Activated naive CD4-positive, alpha-beta T cell (primary cell): ENCODE results near the gene TLE2.
A peak's percentile ranks its signal among the peaks of the same experiment; 100 is the strongest.
"Not testable (repeated sequence)": the region's sequence is repeated elsewhere in the genome, so short reads cannot be mapped to it uniquely, and the experiment has no call there.

Source experiments
- DNase-seq, 4 experiments: peaks; one replicate each; lab custom pipeline; 2025; lab: John Stamatoyannopoulos, UW

Gene TLE2

GRCh38 chr19:3012621-3013262 lies 16.3 kb downstream of the TLE2 start:
- no peak for DNase-seq

DNA sequence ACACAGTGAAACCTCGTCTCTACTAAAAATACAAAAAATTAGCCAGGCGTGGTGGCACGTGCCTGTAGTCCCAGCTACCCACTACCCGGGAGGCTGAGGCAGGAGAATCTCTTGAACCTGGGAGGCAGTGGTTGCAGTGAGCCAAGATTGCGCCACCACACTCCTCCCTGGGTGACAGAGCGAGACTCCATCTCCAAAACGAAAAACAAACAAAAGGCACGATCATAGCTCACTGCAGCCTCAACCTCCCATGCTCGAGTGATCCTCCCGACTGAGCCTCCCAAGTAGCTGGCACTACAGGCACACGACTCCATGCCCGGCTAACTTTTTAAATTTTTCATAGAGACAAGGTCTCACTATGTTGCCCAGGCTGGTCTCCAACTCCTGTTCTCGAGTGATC lies 17.0 kb downstream of the TLE2 start:
- not testable (repeated sequence) for DNase-seq

- no peak for DNase-seq
Measured at GRCh38 chr19:3010871-3011270, 18.2 kb downstream of the TLE2 start.

GRCh38 chr19:3008994-3009393 lies 20.1 kb downstream of the TLE2 start:
- DNase-seq, result no peak

GRCh38 chr19:3007975-3008374 lies 21.1 kb downstream of the TLE2 start:
- DNase-seq, result no peak

DNA sequence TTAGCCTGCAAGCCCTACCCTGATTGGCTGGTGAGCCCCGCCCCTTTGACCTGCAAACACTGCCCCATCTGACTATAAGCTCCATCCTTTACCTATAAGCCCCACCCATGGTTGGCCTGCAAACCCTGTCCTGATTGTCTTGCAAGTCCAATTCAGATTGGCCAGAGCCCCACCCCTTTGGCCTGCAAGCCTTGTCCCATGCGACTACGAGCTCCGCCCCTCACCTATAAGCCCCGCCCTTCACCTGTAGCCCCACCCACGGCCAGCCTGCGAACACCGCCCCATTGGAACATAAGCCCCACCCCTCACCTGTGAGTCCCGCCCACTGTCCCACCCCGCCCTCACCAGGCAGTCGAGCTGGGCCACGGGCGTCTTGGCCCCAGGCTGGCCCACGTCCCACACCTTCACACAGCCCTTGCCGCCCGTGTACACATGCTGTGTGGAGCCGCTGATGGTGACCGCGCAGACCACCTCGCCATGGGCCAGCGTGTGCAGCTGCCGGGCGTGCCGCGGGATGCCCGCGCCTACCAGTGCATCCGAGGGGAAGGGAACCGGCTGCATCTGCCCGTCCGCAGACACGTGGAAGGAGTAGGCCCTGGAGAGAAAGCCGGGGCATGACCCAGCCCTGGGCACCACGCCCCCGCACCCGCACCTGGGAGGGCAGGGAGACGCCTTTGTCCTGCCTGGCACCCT lies 22.9 kb downstream of the TLE2 start:
- DNase-seq, result peak in 1 of 4 experiments; percentile 15

- no peak for DNase-seq
Measured at GRCh38 chr19:3005345-3005744, 23.7 kb downstream of the TLE2 start.

- no peak for DNase-seq
Measured at GRCh38 chr19:3004522-3004921, 24.6 kb downstream of the TLE2 start.

DNA sequence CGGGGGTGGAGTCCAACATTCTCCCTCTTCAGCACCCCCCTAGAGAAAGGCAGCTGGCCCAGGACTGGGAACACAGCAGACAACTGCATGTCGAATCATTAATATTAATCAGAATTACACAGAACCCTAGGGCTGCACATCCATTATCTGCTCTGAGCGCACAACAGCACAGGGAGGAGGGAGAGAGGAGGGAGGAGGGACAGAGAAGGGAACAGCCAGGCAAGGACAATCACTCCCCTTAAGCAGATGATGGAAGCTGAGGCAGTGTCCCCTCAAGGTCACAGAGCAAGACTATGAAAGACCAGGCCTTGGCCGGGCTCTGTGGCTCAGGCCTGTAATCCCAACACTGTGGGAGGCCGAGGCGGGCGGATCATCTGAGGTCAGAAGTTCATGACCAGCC lies 26.0 kb downstream of the TLE2 start:
- DNase-seq, result no peak

DNA sequence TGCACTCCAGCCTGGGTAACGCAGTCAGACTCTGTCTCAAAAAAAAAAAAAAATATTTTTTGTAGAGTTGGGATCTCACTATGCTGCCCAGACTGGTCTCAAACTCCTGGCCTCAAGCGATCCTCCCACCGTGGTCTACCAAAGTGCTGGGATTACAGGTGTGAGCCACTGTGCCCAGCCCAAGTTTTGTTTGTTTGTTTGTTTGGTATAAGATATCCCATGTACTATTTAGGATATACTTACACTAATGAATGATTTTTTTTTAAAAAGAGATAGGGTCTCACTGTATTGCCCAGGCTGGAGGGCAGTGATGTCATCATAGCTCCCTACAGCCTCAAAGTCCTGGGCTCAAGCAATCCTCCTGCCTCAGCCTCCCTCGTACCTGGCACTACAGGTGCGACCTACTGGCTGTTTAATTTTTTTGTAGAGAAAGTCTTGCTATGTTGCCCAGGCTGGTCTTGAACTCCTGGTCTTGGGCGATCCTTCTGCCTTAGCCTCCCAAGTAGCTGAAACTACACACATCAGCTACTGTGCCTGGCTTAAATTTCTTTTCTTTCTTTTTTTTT lies 27.8 kb downstream of the TLE2 start:
- DNase-seq, result no peak

GRCh38 chr19:2998642-2999041 lies 30.4 kb downstream of the TLE2 start:
- DNase-seq, result no peak

DNA sequence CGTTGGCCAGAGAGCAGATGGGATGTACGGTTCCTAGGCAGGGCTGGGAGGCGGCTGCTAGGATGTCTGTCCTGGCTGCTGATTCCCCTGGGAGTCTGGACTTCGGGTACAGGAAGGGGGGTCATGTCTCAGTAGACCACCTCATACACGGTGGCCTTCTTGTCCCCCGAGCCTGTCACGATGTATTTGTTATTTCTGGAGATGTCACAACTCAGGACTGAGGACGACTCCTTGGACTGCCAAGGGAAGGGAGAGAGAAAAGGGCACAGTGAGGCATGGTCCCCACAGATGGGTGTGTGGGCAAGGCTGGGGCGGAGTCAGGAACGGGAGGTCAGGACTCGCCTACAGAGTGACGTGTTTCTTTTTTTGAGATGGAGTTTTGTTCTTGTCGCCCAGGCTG lies 31.4 kb downstream of the TLE2 start:
- no peak for DNase-seq

DNA sequence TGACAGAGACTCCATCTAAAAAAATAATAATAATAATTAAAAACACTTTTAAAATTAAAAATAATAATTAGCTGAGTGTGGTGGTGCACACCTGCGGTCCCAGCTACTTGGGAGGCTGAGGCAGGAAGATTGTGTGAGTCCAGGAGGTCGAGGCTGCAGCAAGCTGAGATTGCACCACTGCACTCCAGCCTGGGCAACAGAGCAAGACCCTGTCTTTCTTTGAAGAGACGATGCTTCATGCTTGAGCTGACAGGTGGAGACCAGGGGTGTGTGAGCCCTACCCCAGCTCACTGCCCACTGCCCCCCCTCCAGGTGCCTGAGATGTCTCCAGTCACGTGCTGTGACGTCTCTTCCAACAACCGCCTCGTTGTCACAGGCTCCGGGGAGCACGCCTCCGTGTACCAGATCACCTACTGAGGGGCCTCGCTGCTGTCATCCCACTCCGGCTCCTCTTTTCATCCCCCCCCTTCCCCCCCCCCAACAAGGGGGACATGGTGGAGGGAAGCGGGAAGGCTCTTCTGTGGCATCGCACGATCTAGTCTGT lies 34.4 kb downstream of the TLE2 start:
- no peak for DNase-seq

GRCh38 chr19:2993579-2993978 lies 35.5 kb downstream of the TLE2 start:
- no peak for DNase-seq

DNA sequence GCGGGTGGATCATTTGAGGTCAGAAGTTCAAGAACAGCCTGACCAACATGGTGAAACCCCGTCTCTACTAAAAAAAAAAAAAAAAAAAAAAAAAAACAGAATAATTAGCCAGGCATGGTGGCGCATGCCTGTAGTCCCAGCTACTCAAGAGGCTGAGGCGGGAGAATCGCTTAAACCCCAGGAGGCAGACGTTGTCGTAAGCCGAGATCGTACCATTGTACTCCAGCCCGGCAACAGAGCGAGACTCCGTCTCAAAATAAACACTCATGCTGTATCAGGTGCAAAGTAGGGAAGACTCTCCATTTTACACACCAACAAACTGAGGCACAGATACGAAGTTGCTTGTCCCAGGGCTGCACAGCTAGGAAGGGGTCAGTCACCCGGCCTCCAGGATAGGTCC lies 36.1 kb downstream of the TLE2 start:
- DNase-seq, result no peak

DNA sequence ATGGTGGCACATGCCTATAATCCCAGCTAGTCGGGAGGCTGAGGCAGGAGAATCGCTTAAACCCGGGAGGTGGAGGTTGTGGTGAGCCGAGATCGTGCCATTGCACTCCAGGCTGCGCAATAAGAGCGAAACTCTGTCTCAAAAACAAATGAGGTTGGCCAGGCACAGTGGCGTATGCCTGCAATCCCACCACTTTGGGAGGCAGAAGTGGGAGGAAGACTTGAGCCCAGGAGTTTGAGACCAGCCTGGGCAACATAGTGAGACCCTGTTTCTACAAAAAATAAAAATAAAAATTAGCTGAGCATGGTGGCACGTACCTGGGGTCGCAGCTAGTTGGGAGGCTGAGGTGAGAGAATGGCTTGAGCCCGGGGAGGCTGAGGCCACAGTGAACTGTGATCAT lies 36.7 kb downstream of the TLE2 start:
- not testable (repeated sequence) for DNase-seq

GRCh38 chr19:2989236-2989946 lies 39.7 kb downstream of the TLE2 start:
- DNase-seq, result no peak

GRCh38 chr19:2988568-2988967 lies 40.5 kb downstream of the TLE2 start:
- no peak for DNase-seq

GRCh38 chr19:2987797-2988196 lies 41.3 kb downstream of the TLE2 start:
- no peak for DNase-seq

- DNase-seq, result no peak
Measured at GRCh38 chr19:2986951-2987524, 42.0 kb downstream of the TLE2 start.

- no peak for DNase-seq
Measured at GRCh38 chr19:2984215-2984528, 44.9 kb downstream of the TLE2 start.
